GM21423 (cell line): ENCODE measurements around the gene KIF19.
A peak's percentile ranks its signal among the peaks of the same experiment; 100 is the strongest.
"Not testable (repeated sequence)": the region's sequence is repeated elsewhere in the genome, so short reads cannot be mapped to it uniquely, and the experiment has no call there.

ENCODE experiments used
- ATAC-seq: cut with Tn5 transposase; IDR thresholded peaks from one replicate; pipeline ENCODE4 v1.9.1; 2021; ENCODE audit warnings: mild to moderate bottlenecking, moderate library complexity; ENCODE audit not compliant: unreplicated experiment

KIF19 gene

GRCh38 chr17:74325743-74326379 lies at the start of gene KIF19:
Gene KIF19, plus strand, starts transcription at chr17:74326226. Its CDS starts 124 bp downstream, at chr17:74326350.
- peak; percentile 52 for ATAC-seq

GRCh38 chr17:74276541-74277009 lies 49.5 kb upstream of the KIF19 start:
- no peak for ATAC-seq

- ATAC-seq: no peak
Measured at GRCh38 chr17:74277935-74278334, 48.1 kb upstream of the KIF19 start.

GRCh38 chr17:74279617-74280016 lies 46.4 kb upstream of the KIF19 start:
- ATAC-seq: not testable (repeated sequence)

- ATAC-seq: peak; percentile 62
Measured at GRCh38 chr17:74280093-74280513, 45.9 kb upstream of the KIF19 start.

- no peak for ATAC-seq
Measured at GRCh38 chr17:74281799-74282198, 44.2 kb upstream of the KIF19 start.

GRCh38 chr17:74282274-74282586 lies 43.8 kb upstream of the KIF19 start:
- not testable (repeated sequence) for ATAC-seq

- ATAC-seq: no peak
Measured at GRCh38 chr17:74282587-74283370, 43.2 kb upstream of the KIF19 start.

- no peak for ATAC-seq
Measured at GRCh38 chr17:74283371-74283673, 42.7 kb upstream of the KIF19 start.

- no peak for ATAC-seq
Measured at GRCh38 chr17:74287031-74287602, 38.9 kb upstream of the KIF19 start.

GRCh38 chr17:74288785-74289184 lies 37.2 kb upstream of the KIF19 start:
- peak; percentile 47 for ATAC-seq

GRCh38 chr17:74289688-74290087 lies 36.3 kb upstream of the KIF19 start:
- ATAC-seq: no peak

GRCh38 chr17:74290340-74290739 lies 35.7 kb upstream of the KIF19 start:
- ATAC-seq: no peak

GRCh38 chr17:74292495-74292894 lies 33.5 kb upstream of the KIF19 start:
- no peak for ATAC-seq

- no peak for ATAC-seq
Measured at GRCh38 chr17:74295625-74296547, 30.1 kb upstream of the KIF19 start.

- ATAC-seq: no peak
Measured at GRCh38 chr17:74296548-74296936, 29.5 kb upstream of the KIF19 start.

GRCh38 chr17:74297941-74298340 lies 28.1 kb upstream of the KIF19 start:
- no peak for ATAC-seq

- ATAC-seq: no peak
Measured at GRCh38 chr17:74298778-74299177, 27.2 kb upstream of the KIF19 start.

GRCh38 chr17:74299226-74300009 lies 26.6 kb upstream of the KIF19 start:
- no peak for ATAC-seq

GRCh38 chr17:74303305-74303704 lies 22.7 kb upstream of the KIF19 start:
- ATAC-seq: no peak
